ENCODE results near the gene UNC45A.

UNC45A gene

GRCh38 chr15:90960298-90961091, 25.4 kb downstream of the UNC45A start:
- DNase-seq (ENCODE audit: low read depth in 2 of 2), result no peak

- DNase-seq (ENCODE audit: low read depth in 2 of 2), result no peak
Measured at GRCh38 chr15:90962021-90962420, 26.9 kb downstream of the UNC45A start.

GRCh38 chr15:90966262-90966661, 31.2 kb downstream of the UNC45A start:
- no peak for DNase-seq (ENCODE audit: low read depth in 2 of 2)

- no peak for DNase-seq (ENCODE audit: low read depth in 2 of 2)
Measured at GRCh38 chr15:90967206-90967605, 32.1 kb downstream of the UNC45A start.

GRCh38 chr15:90968434-90968833, 33.3 kb downstream of the UNC45A start:
- DNase-seq (ENCODE audit: low read depth in 2 of 2), result no peak

GRCh38 chr15:90970274-90970673, 35.2 kb downstream of the UNC45A start:
- no peak for DNase-seq (ENCODE audit: low read depth in 2 of 2)

GRCh38 chr15:90972133-90972532, 37.0 kb downstream of the UNC45A start:
- DNase-seq (ENCODE audit: low read depth in 2 of 2), result no peak

GRCh38 chr15:90974216-90974615, 39.1 kb downstream of the UNC45A start:
- no peak for DNase-seq (ENCODE audit: low read depth in 2 of 2)

GRCh38 chr15:90979582-90979981, 44.5 kb downstream of the UNC45A start:
- DNase-seq (ENCODE audit: low read depth in 2 of 2), result no peak

- DNase-seq (ENCODE audit: low read depth in 2 of 2), result no peak
Measured at GRCh38 chr15:90981681-90982080, 46.6 kb downstream of the UNC45A start.

GRCh38 chr15:90982135-90982534, 47.0 kb downstream of the UNC45A start:
- no peak for DNase-seq (ENCODE audit: low read depth in 2 of 2)

GRCh38 chr15:90986790-90987507, 51.9 kb downstream of the UNC45A start:
- DNase-seq (ENCODE audit: low read depth in 2 of 2), result no peak

- DNase-seq (ENCODE audit: low read depth in 2 of 2), result no peak
Measured at GRCh38 chr15:90987561-90988141, 52.6 kb downstream of the UNC45A start.

- no peak for DNase-seq (ENCODE audit: low read depth in 2 of 2)
Measured at GRCh38 chr15:90988296-90988695, 53.2 kb downstream of the UNC45A start.

GRCh38 chr15:90989040-90989768, 54.1 kb downstream of the UNC45A start:
- no peak for DNase-seq (ENCODE audit: low read depth in 2 of 2)

- no peak for DNase-seq (ENCODE audit: low read depth in 2 of 2)
Measured at GRCh38 chr15:90990446-90990845, 55.4 kb downstream of the UNC45A start.

GRCh38 chr15:90991587-90992285, 56.7 kb downstream of the UNC45A start:
- no peak for DNase-seq (ENCODE audit: low read depth in 2 of 2)

- no peak for DNase-seq (ENCODE audit: low read depth in 2 of 2)
Measured at GRCh38 chr15:90994059-90994416, 59.0 kb downstream of the UNC45A start.

- peak; percentile 92 to 93 for DNase-seq (ENCODE audit: low read depth in 2 of 2)
Measured at GRCh38 chr15:90994417-90995311, 59.6 kb downstream of the UNC45A start, which contains the start of gene PRC1. Gene PRC1 (minus strand): TSS chr15:90994535. CDS start chr15:90994417, 118 bp downstream.

GRCh38 chr15:90998737-90999136, 63.7 kb downstream of the UNC45A start:
- no peak for DNase-seq (ENCODE audit: low read depth in 2 of 2)

Measured in stimulated activated CD8-positive, alpha-beta memory T cell treated with anti-CD3 and anti-CD28 coated beads, Interleukin-15, amount 100 ng/mL, for 4 hours (primary cell).